Measurements from ENCODE around the gene LMBRD2.

LMBRD2 gene

DNA sequence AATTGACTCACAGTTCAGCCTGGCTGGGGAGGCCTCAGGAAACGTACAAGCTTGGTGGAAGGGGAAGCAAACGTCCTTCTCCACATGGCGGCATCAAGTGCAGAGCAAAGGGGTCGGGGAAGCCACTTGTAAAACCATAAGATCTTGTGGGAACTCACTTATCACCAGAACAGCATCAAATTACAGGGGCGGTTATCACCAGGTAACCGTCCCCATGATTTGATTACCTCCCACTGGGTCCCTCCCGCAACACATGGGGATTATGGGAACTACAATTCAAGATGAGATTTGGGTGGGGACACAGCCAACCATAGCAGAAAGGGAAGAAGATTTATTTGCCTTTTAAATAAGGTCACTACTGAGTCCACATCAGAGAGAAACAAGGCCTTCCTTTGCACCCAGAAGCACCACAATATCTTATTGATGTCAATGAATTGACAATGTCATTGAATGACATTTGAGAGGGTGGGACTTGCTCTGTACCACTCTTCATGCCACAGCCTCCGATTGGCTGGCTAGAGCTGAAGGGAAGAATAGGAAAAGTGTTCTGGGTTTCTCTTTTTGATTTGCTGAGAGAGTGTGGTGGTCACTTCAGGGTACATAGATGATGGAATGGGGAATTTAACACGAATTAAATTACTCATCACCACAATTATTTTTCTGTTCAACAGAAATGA is 11.3 kb upstream of the LMBRD2 start:
- no peak overlapping the region for H3K4me3 ChIP-seq (ENCODE audit: control insufficient read depth, low read depth, low read length)

GRCh38 chr5:36161361-36161760 is 9.7 kb upstream of the LMBRD2 start:
- TF ChIP-seq CTCF (conservative IDR thresholded peaks at IDR 0.05; ENCODE audit: control insufficient read depth, insufficient read depth, low read depth, low read length), result no peak
- H3K4me3 ChIP-seq (ENCODE audit: control insufficient read depth, low read depth, low read length), result no peak overlapping the region
- no peak for DNase-seq (ENCODE audit: low read depth)

More for the DNA sequence above, 11.3 kb upstream of the LMBRD2 start:
- no peak for TF ChIP-seq CTCF (conservative IDR thresholded peaks at IDR 0.05; ENCODE audit: control insufficient read depth, insufficient read depth, low read depth, low read length)
- DNase-seq (ENCODE audit: low read depth), result no peak

GRCh38 chr5:36160617-36161016 is 8.9 kb upstream of the LMBRD2 start:
- no peak for TF ChIP-seq CTCF (conservative IDR thresholded peaks at IDR 0.05; ENCODE audit: control insufficient read depth, insufficient read depth, low read depth, low read length)
- no peak overlapping the region for H3K4me3 ChIP-seq (ENCODE audit: control insufficient read depth, low read depth, low read length)
- DNase-seq (ENCODE audit: low read depth), result no peak

GRCh38 chr5:36158144-36158543 is 6.5 kb upstream of the LMBRD2 start:
- no peak overlapping the region for H3K4me3 ChIP-seq (ENCODE audit: control insufficient read depth, low read depth, low read length)
- DNase-seq (ENCODE audit: low read depth), result no peak
- TF ChIP-seq CTCF (conservative IDR thresholded peaks at IDR 0.05; ENCODE audit: control insufficient read depth, insufficient read depth, low read depth, low read length), result no peak

DNA sequence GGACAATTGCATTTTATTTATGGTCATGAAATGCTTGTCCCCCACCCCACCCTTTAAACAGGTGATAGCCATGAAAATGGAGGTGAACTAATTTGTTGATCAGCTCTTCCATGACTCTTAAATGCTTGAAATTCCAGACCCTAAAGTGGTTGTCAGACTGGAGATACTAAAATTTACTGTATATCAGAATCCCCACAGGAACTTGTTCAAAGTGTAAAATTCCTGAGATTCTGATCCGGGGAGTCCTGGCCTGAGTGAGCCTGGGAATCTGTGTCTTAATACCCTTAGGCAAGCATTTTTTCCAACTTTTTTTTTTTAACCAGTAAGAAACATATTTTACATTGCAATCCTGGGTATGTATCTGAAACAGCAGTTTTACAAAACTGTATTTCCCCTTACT is 4.9 kb upstream of the LMBRD2 start:
- TF ChIP-seq CTCF (conservative IDR thresholded peaks at IDR 0.05; ENCODE audit: control insufficient read depth, insufficient read depth, low read depth, low read length), result no peak
- H3K4me3 ChIP-seq (ENCODE audit: control insufficient read depth, low read depth, low read length), result no peak overlapping the region
- no peak for DNase-seq (ENCODE audit: low read depth)

DNA sequence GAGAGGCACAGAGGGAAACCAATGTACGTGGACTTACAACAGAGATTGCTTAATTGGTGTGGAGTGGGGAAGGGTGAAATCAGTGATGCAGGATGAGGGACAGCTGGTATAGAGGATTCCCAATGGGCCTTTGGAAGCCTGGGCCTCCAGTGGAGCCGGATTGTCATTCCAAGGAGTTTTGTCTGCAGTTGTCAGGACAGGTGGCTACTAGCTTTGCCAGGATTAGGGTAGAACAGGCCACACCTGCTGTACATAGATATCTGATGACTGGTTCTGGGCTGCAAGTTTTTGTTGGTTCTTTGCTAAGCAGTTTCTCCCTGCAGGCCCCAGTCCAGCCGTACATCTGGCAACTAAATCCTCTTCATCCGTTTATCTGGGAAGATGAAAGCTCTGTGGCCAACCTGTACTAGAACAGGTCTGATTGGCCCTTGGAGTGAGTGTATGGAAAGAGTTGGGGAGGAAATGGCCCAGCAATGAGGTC is 4.5 kb upstream of the LMBRD2 start:
- H3K4me3 ChIP-seq (ENCODE audit: control insufficient read depth, low read depth, low read length), result no peak overlapping the region
- DNase-seq (ENCODE audit: low read depth), result no peak
- TF ChIP-seq CTCF (conservative IDR thresholded peaks at IDR 0.05; ENCODE audit: control insufficient read depth, insufficient read depth, low read depth, low read length), result no peak
